Measurements from ENCODE around the gene SMTNL2.

DNA sequence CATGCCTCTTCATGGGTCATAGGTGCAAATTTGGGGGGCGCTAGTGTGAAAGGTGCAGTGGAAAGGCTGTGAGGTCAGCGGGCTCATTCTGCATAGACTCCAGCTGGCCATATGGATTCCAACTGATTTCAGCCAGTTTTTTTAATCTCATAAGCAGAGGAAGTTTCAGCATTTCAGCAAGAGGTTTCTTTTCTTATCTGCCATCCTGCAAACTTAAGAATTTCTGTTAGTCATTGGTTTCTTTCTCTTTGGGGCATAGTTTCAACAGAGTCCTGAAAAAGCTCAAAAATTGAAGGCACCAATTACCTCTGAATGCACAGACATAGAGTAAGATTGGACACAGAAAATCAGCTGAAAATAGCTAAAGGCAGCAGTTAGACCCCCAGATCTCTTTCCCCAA lies 73.3 kb downstream of the SMTNL2 start:
- TF ChIP-seq POLR2A (IDR thresholded peaks at IDR 0.05): no peak
- TF ChIP-seq, protein P1, sequence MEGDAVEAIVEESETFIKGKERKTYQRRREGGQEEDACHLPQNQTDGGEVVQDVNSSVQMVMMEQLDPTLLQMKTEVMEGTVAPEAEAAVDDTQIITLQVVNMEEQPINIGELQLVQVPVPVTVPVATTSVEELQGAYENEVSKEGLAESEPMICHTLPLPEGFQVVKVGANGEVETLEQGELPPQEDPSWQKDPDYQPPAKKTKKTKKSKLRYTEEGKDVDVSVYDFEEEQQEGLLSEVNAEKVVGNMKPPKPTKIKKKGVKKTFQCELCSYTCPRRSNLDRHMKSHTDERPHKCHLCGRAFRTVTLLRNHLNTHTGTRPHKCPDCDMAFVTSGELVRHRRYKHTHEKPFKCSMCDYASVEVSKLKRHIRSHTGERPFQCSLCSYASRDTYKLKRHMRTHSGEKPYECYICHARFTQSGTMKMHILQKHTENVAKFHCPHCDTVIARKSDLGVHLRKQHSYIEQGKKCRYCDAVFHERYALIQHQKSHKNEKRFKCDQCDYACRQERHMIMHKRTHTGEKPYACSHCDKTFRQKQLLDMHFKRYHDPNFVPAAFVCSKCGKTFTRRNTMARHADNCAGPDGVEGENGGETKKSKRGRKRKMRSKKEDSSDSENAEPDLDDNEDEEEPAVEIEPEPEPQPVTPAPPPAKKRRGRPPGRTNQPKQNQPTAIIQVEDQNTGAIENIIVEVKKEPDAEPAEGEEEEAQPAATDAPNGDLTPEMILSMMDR (IDR thresholded peaks at IDR 0.05): no peak
